ENCODE measurements around the gene DNAJB1. TPM values are rescaled to one million over a fixed set of nuclear protein-coding genes. Genes with fewer than 3 reads are reported as not detected.

The DNAJB1 gene
- 82.5 and 101 TPM in 2 replicates for total RNA-seq (2014; rRNA removed; shearing (Covaris generic))
- 124 and 127 TPM in 2 replicates for polyA plus RNA-seq (2016; fragmentation: Nextera tagmentation; extraction: Ambion mirVana)

GRCh38 chr19:14517840-14518505, at the start of gene DNAJB1:
DNAJB1 (minus strand) TSS chr19:14518397; CDS start chr19:14518349, 48 bp downstream.
- Histone ChIP-seq H4K20me1 (ENCODE audit: insufficient read depth) (no peaks in the 10 kb centered on the region), H3K36me3 (ENCODE audit: low read depth) (peaks cover 24% of the 10 kb centered on the region), H3K9me3 (ENCODE audit: low read depth) (no peaks in the 10 kb centered on the region), H2AFZ (peak within 1 kb of the TSS; percentile 96), H3K27me3 (replicated peaks; ENCODE audit: insufficient read depth) (no peaks in the 10 kb centered on the region), H3K9me2 (ENCODE audit: insufficient read depth) (no peaks in the 10 kb centered on the region), H3K9ac (peak within 1 kb of the TSS; percentile 97), H3K4me2 (ENCODE audit: unreplicated experiment) (peak within 1 kb of the TSS; percentile 94), H3K4me3 (peak within 1 kb of the TSS; percentile 97), H3K79me2 (ENCODE audit: insufficient read depth) (peaks cover 40% of the 10 kb centered on the region), H3F3A (ENCODE audit: insufficient read depth) (peaks cover 42% of the 10 kb centered on the region), H3K4me1 (ENCODE audit: insufficient read depth) (peaks cover 25% of the 10 kb centered on the region), H3K27ac (peak within 1 kb of the TSS; percentile 97)
- in situ Hi-C loops (cut with MboI): no loop called here
- TF ChIP-seq EZH2phosphoT487 (IDR thresholded peaks at IDR 0.05; ENCODE audit: insufficient read depth, low read depth) (no peak), EZH2 (IDR thresholded peaks at IDR 0.05; ENCODE audit: insufficient read depth, poor library complexity, severe bottlenecking) (no peak)
- 0 to 1% methylated on average over 36 to 68 of the region's 82 CpGs for WGBS, 2 experiments (ENCODE audit: low coverage in 1 of 2, low lambda C conversion rate in 2 of 2, missing lambda C conversion rate in 2 of 2)
- DNase-seq: peak; percentile 92

DNA sequence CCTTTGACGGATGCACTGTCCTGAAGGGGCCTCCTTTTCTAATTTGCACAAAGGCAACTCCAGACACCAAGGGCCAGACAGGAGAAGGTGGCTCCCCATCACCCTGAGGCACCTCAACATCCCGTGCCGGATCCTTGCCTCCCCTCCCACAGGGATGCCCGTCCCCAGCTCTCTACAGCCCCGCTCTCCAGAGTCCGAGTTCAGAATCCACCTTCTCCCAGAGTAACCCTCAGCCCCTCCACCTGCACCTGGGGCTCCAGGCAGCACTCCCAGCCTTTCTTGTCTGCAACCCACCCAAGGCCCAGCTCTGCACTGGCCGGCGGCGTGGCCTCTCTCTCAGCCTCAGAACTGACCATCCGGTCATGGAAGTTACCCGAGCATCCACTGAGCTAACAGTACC, 48.9 kb upstream of the DNAJB1 start:
- Histone ChIP-seq H3F3A (ENCODE audit: insufficient read depth) (no peaks in the 10 kb centered on the region), H3K79me2 (ENCODE audit: insufficient read depth) (peaks cover 40% of the 10 kb centered on the region), H3K4me1 (ENCODE audit: insufficient read depth) (no peaks in the 10 kb centered on the region; the same call in 1 of the 2 replicates), H3K9me3 (ENCODE audit: low read depth) (no peaks in the 10 kb centered on the region), H4K20me1 (ENCODE audit: insufficient read depth) (no peaks in the 10 kb centered on the region), H3K27ac (no peak overlapping the region), H3K27me3 (replicated peaks; ENCODE audit: insufficient read depth) (no peaks in the 10 kb centered on the region), H3K4me3 (no peak overlapping the region), H2AFZ (no peak overlapping the region), H3K36me3 (ENCODE audit: low read depth) (no peaks in the 10 kb centered on the region), H3K4me2 (ENCODE audit: unreplicated experiment) (no peak overlapping the region), H3K9ac (no peak overlapping the region), H3K9me2 (ENCODE audit: insufficient read depth) (no peaks in the 10 kb centered on the region)
- TF ChIP-seq EZH2 (IDR thresholded peaks at IDR 0.05; ENCODE audit: insufficient read depth, poor library complexity, severe bottlenecking) (no peak), EZH2phosphoT487 (IDR thresholded peaks at IDR 0.05; ENCODE audit: insufficient read depth, low read depth) (no peak)
- in situ Hi-C loops (cut with MboI): no loop called here
- WGBS, 2 experiments (ENCODE audit: low coverage in 1 of 2, low lambda C conversion rate in 2 of 2, missing lambda C conversion rate in 2 of 2): 78 to 79% methylated on average over 10 to 11 of the region's 11 CpGs
- no peak for DNase-seq

DNA sequence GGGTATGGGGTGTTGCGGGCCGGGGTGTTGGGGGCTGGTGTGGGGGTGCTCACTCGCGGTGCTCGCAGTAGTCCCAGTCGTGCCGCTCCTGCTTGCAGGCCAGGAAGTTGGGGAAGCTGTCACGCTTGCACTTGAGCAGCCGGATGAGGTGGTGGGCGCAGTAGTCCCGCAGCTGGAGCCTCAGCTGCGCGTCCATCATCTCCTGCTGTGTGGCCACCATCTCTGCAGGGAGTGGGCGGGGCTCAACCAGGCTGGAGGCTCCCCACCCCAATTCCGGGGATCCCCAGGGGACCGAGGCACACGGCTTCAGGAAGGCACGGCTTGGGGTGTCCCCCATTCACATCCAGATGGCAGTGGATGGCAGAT, 48.5 kb upstream of the DNAJB1 start:
- Histone ChIP-seq H4K20me1 (ENCODE audit: insufficient read depth) (no peaks in the 10 kb centered on the region), H3K9ac (no peak overlapping the region), H3K36me3 (ENCODE audit: low read depth) (no peaks in the 10 kb centered on the region), H3K9me2 (ENCODE audit: insufficient read depth) (no peaks in the 10 kb centered on the region), H3F3A (ENCODE audit: insufficient read depth) (no peaks in the 10 kb centered on the region), H3K27me3 (replicated peaks; ENCODE audit: insufficient read depth) (no peaks in the 10 kb centered on the region), H3K4me1 (ENCODE audit: insufficient read depth) (no peaks in the 10 kb centered on the region; the same call in 1 of the 2 replicates), H3K4me2 (ENCODE audit: unreplicated experiment) (no peak overlapping the region), H3K27ac (no peak overlapping the region), H3K79me2 (ENCODE audit: insufficient read depth) (peaks cover 37% of the 10 kb centered on the region), H3K9me3 (ENCODE audit: low read depth) (no peaks in the 10 kb centered on the region), H3K4me3 (no peak overlapping the region), H2AFZ (no peak overlapping the region)
- in situ Hi-C loops (cut with MboI): no loop called here
- DNase-seq: no peak
- 75% methylated on average over 9 to 18 of the region's 18 CpGs for whole genome bisulfite sequencing, 2 experiments (ENCODE audit: low coverage in 1 of 2, low lambda C conversion rate in 2 of 2, missing lambda C conversion rate in 2 of 2)
- no peak for TF ChIP-seq EZH2phosphoT487 (IDR thresholded peaks at IDR 0.05; ENCODE audit: insufficient read depth, low read depth)
- TF ChIP-seq EZH2 (IDR thresholded peaks at IDR 0.05; ENCODE audit: insufficient read depth, poor library complexity, severe bottlenecking): no peak

DNA sequence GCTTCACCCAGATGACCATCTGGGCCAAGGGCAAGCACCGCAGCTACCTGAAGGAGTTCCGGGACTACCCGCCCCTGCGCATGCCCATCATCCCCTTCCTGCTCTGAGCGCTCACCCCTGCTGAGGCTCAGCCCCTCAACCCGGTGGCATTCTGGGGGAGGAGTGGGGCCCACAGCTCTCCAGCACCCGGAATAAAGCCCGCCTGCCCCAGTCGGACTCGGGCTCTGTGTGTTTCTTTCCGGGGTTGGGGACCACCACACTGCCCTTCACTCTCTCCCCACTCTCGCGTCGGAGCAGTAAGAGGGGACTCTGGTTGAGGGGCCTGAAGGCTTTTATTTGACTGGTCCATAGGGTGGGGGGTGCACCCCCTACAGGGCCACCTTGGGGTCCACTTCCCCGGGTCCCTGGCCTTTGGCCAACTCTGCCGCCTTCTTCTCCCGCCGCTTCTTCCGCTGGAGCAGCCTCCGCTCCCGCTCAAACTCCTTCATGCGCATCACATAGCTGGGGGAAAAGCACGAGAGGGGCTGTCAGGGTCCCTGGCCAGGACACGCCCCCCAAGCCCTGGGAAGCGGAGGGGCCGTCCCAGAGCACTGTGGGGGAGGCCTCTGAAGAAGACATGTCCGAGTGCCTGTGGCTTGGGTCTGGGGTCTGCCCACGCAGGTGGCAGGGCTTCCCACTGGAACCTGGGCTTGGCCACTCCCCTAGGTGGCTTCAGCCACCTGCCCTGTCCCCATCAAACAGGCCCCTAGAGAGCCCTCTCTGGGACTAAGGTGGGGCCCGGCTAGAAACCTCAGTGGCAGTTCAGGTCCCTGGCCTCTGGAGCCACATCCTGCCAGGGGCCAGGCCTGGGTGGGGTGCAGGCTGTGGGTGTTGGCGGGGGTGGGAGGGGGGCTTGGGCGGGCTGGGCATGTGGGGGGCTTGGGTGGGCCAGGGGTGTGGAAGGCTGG, 47.8 kb upstream of the DNAJB1 start:
- Histone ChIP-seq H3K4me2 (ENCODE audit: unreplicated experiment) (no peak overlapping the region), H3K27ac (no peak overlapping the region), H3K9me2 (ENCODE audit: insufficient read depth) (no peaks in the 10 kb centered on the region), H3K27me3 (replicated peaks; ENCODE audit: insufficient read depth) (no peaks in the 10 kb centered on the region), H4K20me1 (ENCODE audit: insufficient read depth) (no peaks in the 10 kb centered on the region), H3K36me3 (ENCODE audit: low read depth) (no peaks in the 10 kb centered on the region), H3K79me2 (ENCODE audit: insufficient read depth) (peaks cover 31% of the 10 kb centered on the region), H3K4me1 (ENCODE audit: insufficient read depth) (no peaks in the 10 kb centered on the region; the same call in 1 of the 2 replicates), H3K4me3 (no peak overlapping the region), H3K9me3 (ENCODE audit: low read depth) (no peaks in the 10 kb centered on the region), H2AFZ (no peak overlapping the region), H3F3A (ENCODE audit: insufficient read depth) (no peaks in the 10 kb centered on the region), H3K9ac (no peak overlapping the region)
- TF ChIP-seq EZH2phosphoT487 (IDR thresholded peaks at IDR 0.05; ENCODE audit: insufficient read depth, low read depth) (no peak), EZH2 (IDR thresholded peaks at IDR 0.05; ENCODE audit: insufficient read depth, poor library complexity, severe bottlenecking) (no peak)
- in situ Hi-C loops (cut with MboI): no loop called here
- no peak for DNase-seq
- 92 to 94% methylated on average over 22 to 28 of the region's 31 CpGs for WGBS, 2 experiments (ENCODE audit: low coverage in 1 of 2, low lambda C conversion rate in 2 of 2, missing lambda C conversion rate in 2 of 2)

All from GM23248 (cell line).